ENCODE results near the gene MXI1.
A peak's percentile ranks its signal among the peaks of the same experiment; 100 is the strongest.
"Not testable (repeated sequence)": the region's sequence is repeated elsewhere in the genome, so short reads cannot be mapped to it uniquely, and the experiment has no call there.

MXI1 gene

DNA sequence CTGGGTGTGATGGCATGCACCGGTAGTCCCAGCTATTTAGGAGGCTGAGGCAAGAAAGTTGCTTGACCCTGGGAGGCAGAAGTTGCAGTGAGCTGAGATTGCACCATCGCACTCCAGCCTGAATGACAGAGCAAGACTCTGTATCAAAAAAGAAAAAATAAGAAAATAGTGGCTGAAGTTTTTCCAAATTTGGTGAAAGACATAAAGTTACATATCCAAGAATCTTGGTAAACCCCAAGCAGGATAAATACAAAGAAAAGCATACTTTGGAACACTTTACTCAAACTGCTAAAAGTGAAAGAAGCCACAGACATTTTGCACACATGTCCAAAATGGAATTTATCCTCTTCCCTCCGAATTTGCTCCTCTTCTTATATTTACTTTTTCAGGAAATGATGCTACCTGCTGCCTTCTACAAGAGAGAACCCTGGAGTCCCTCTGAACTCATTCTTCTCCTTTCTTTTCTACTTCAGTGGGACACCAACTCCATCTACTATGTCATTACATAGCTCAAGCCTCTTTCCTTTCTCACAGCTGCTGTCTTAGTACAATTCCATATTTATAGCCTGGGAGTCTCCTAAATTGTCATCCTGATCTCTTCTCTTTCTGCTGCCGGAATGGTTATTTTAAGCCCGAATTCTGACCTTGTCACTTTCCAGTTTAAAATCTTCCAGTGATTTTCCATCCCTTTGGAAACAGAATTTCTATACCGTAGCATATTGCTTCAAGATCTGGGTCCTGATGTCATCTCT is 114.6 kb downstream of the MXI1 start:
- no peak for DNase-seq (ENCODE audit: low spot score)

DNA sequence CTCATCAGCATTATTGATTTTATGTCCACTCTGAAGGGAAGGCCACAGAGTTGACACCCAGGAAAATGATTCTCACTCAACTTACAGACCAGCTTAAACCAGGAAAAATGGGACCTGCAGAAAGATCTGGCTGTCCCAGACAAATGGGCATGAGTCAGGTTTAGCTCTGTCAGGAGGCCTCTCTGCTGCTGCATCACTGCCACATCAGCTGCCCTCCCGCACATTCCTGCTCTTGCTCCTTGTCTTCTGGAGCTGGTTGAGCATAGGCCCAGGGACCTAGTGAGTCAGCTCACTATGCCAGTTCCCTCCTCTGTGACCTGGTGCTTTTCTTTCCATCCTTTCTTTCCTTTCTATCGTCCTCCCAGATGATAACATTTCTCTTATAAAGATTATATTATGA is 116.1 kb downstream of the MXI1 start:
- no peak for DNase-seq (ENCODE audit: low spot score)

DNA sequence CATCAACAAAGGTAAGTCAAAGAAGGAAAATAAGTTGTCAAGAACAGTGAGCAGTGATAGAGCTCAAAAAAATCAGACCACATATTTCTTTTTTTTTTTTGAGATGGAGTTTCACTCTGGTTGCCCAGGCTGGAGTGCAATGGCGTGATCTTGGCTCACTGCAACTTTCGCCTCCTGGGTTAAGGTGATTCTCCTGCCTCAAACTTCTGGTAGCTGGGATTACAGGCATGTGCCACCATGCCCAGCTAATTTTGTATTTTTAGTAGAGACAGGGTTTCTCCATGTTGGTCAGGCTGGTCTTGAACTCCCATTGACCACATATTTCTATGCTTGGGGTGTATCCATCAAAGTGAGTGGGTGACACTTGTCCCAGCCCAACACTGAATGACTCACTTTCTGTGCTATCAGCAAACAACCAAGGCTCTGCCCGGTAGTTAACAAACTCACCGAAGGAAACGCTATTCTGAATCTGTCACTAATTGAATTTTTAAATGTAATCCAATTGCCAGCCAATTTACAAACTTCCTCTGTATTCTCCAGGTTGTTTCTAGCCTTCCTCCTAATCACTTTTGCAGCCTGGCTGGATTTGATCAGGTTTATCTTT is 116.9 kb downstream of the MXI1 start:
- no peak for DNase-seq (ENCODE audit: low spot score)

DNA sequence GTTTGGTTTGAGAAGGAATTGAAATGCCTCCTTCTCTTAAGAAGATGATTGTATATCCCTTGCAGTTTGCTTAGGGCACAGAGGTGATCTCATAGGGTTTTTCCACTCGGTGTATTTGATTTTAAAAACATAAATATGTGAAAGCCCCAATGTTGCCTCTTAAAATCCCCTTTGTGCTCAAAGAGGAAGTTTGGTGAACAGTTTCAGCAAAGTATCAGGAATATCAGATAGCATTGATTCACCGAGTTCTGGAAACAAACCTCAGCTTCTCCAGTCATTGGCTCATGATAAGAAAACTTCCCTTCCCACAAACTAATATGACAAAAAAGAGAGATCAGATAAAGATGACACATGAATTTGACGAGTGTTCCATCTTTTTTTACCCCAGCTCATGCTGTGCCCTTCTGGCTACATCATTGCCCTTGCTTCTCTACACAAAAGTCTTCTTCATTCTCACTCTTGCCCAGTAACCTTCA is 117.4 kb downstream of the MXI1 start:
- DNase-seq (ENCODE audit: low spot score) = no peak

DNA sequence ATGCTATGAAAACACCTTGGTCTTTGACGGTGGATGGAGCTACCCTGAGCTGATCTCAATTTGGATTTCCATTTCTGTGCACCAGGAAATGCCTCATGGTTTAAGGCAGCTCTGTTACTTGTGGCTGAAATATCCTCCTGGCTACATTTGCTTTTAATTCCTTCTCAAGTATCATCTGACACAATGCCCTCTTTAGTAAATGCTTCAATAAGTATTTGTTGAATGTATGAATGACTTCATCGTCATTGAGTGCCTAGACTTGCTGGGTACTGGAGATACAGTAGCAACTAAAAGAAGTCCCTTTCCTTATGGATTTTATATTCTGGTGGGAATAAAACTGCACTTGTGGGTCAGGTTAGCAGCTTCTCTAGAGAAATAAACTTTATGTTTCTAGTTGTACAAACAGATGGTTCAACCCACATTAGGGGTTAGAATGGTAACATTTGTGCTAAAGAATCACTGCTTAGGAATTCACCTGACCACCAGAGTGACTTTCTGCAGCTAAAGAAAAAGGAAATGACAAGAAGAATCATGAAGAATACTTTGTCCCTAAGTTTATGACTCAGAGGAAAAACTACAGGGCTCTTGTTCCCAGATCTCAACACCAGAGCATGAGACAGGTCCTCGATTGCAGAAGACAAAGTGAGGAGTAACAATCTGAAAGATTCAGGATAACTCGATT is 119.1 kb downstream of the MXI1 start:
- DNase-seq (ENCODE audit: low spot score) = no peak

DNA sequence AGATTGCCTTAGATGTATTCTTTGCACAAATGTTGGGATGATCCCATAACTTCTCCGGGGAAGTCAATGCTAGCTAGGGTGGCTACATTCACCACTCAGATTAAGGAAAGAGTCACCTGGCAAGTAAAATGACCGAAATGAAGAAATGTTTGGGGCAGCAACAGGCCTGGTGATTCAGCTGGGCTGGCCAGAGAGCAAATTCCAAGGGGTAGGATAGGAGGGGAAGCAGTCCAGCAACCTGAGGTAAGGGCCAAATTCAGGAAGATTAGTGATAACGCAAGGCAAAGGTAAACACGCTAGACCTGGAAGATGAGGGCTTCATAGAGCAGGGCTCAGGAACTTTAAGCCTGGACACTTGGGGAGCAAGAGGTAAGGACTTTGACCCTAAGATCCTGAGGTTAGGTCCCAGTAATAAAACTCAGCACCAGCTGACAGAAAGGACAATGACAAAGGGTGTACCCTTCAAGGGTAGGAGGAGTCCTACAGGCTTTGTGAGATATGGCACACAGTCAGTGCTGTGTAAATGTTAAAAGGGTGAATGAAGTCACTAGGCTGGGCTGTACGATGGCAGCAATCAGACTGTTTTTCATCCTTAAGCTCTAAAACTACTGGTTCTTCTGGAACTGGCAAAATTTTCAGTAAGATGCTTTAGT is 120.0 kb downstream of the MXI1 start:
- DNase-seq (ENCODE audit: low spot score) = no peak

DNA sequence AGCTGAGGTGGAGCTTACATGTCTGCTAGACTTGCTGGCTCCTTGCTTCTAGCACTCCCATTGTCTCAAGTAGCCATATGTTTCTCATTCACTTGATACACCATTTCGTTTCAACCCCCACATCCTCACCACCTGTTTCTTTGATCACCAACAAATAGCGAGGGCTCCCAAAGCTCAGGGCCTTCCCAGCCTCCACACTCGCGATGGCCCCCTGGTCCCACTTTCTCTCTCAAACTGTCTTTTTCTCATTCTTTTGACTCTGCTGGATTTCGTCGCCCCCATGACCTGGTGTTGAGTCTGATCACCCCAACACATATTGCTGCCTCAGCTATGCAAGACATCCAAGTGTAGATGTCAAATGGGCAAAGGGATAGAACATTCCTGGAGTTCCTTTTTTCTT is 123.3 kb downstream of the MXI1 start:
- DNase-seq (ENCODE audit: low spot score) = no peak

DNA sequence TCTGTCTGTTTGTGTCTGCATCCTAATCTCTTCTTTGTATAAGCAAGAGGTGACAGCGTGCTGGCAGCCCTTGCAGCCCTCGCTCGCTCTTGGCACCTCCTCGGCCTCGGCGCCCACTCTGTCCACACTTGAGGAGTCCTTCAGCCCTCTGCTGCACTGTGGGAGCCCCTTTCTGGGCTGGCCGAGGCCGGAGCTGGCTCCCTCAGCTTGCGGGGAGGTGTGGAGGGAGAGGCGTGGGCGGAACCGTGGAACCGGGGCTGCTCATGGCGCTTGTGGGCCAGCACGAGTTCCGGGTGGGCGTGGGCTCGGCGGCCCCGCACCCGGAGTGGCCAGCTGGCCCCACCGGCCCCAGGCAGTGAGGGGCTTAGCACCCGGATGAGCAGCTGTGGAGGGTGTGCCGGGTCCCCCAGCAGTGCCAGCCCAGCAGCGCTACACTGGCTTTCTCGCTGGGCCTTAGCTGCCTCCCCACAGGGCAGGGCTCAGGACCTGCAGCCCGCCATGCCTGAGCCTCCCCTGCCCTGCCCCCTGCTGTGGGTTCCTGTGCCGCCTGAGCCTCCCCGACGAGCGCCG is 123.9 kb downstream of the MXI1 start:
- not testable (repeated sequence) for DNase-seq (ENCODE audit: low spot score)

DNA sequence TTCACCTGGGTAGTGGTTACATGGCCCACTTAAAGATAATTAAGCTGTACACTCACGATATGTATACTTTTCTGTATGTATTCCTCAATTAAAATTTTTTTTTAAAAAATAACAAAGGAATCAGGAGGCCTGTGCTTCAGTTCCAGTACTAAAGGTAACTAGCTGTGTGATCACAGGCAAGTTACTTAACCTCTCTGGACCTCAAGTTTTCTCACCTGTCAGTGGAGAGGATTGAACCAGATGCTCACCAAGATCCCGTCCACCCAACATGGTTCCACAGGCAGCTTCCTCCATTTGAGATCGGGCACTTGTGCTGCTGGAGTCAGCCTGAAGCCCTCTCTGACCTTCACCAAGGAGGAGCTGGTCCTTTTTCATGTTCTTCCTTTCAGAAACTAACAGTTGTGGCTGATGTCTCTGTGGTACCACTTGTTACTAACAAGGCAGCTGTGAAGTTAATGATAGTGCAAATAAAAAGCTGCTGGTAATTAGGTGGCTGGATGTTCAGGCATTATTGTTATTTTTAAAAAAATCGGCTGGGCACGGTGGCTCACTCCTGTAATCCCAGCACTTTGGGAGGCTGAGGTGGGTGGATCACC is 126.8 kb downstream of the MXI1 start:
- DNase-seq (ENCODE audit: low spot score) = no peak

DNA sequence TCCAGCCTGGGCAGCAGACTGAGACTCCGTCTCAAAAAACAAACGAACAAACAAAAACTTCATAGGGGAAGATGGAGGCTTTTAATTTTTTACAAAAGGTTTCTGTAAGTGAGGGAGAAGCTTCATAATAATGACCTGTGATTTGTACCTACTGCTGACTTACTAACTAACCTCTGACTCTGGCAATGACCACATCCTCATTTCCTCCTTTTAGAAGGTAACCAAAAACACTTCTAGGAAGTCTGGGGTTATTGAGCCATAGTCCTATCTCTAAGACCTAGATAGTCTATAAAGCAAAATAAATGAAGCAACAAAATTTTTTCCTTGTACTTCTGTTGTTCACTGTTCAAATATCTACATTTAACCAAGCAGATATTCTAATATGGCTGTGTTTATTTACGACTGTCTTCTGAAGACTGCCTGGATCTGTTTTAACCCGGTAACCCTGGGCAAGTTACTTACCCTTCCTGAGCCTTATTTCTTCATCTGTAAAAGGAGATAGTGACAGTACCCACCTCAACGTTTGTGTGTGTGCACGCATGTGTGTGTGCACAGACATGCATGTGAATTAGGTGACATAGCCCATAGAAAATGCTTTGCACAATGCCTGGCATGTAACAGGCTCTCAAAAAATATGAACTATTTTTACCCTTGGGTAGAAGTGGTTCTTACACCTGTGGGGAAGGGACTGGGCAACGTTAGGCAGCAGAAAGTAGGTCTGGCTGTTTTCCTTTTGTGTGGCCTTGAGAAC is 128.1 kb downstream of the MXI1 start:
- no peak for DNase-seq (ENCODE audit: low spot score)

DNA sequence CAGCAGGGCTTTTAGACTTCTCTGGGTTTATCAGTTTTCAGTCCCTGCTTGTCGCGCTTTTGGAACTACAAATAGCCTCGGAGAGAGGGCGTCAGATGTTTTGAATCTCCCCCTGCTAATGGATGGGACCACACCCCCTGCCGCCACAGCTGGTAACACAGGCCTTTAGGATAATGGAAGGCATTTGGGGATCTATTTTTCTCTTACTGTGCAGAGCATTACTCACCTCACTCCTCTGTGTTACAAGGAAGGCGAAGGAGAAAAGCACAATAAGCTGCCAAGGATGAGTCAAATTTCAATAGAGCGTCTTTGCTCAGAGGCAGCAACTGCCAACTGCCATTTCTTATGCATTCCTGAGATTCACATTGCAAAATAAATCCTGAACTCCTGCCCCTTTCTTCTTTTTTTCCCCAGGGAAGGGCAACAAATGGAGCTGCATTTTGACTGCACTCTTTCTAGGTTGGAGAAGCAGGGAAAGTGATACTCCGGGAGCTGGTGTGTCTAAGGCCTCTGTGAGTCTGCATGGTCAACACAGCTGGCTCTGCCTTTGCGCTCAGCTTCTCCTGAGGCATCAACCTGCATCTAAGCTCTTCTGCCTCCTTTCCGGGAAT is 128.8 kb downstream of the MXI1 start:
- DNase-seq (ENCODE audit: low spot score) = peak; percentile 60

Data from ecto neural progenitor cell (in vitro differentiated cells).